GM19452 (cell line): ENCODE results near the gene URB1.
"Not testable (repeated sequence)": the region's sequence is repeated elsewhere in the genome, so short reads cannot be mapped to it uniquely, and the experiment has no call there.

Source experiments
- ATAC-seq: cut with Tn5 transposase; IDR thresholded peaks from one replicate; pipeline ENCODE4 v1.9.1; 2021; ENCODE audit not compliant: unreplicated experiment

URB1 gene

DNA sequence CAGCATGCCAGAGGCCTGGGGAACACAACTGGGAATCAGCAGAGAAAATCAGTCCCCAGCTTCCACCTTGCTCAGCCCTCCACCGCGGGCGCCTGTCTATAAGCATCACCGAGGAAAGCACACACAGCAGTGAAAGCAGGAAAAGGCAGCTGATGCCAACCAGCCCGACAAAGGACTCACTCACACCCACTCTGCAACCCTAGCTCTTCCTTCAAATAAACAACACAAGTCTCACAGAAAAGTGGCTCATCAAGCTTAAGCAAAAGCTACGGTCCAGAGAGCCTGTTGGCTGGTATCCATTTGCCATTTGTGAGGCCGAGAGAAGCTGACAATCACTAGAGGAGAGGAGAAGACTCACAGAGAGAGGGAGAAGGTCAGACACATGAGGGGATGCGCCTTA is 67.1 kb downstream of the URB1 start:
- ATAC-seq, result no peak

DNA sequence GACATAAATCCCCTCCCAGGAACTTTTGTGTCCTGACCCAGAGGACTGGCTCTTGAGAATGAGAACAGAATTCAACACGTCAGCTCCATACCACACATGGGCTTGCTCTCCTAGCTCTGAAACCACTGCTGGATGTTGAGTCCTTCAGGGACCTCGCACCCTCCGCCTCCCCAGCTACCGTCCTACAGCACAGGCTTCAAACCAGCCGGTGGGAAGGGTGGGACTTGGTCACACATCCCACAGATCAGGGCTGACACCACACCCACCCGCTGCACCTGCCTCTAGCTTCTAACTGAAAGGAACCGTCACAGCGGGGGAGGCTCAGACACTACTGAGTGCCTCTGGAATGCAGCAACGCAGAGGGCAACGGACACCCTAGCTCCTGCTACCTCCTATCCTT is 70.1 kb downstream of the URB1 start:
- ATAC-seq, result no peak

DNA sequence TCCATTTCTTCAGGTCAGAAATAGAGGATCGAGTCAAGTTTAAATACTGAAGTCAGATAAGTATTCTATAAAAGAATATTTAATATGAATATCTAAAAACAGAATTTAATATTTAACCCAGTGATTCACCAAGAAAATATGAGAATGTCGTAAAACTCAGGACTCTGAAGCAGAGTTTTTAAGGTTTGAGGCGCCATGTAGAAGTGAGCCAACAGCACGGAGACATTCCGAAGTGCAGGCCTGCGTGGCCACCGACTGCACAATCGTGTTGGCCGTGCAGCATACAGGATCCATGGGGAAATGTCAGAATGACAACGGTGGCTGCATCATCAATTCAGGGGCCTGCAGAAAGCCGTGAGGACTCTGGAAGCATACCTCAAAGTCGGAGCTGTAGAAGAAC is 70.7 kb downstream of the URB1 start:
- no peak for ATAC-seq

- ATAC-seq, result no peak
Observed at GRCh38 chr21:32321480-32321879, 71.3 kb downstream of the URB1 start.

DNA sequence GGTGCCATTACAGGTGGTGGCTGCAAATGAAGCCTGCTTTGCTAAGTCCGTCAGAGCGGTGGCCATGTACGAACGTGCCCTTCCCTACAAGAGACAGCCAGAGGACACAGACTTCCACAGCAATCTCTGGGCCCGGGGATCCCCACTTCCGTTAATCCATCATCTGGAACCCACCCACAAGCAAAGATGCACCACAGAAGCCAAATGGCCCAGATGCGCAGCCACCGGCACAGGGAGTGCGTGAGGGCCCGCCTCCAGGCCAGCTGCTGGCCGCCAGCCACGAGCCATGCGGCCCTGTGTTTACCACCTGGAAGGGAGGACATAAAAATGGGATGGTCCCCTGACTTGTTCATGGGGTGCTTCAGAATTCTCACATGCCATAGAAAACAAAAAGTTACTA is 72.1 kb downstream of the URB1 start:
- ATAC-seq, result no peak

- no peak for ATAC-seq
Observed at GRCh38 chr21:32320059-32320458, 72.8 kb downstream of the URB1 start.

DNA sequence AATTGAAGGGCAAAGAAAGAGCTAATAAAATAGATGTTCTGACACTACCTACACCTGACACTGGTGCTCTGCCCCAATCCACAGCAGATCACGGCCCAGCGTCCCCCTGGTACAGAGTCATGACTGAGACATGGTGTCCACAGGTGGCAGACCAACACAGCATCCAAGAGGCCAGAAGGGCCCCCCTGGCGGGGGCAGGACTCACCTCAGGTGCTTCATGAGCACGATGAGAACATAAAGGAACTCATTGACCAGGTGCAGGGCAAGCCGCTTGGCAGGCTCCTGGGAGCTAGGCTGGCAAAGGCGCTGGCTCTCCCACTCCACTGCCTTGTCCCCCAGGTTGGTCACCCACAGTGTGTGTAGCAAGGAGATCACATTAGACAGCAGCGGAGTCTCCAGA is 73.8 kb downstream of the URB1 start:
- no peak for ATAC-seq

- ATAC-seq, result no peak
Observed at GRCh38 chr21:32317726-32318125, 75.1 kb downstream of the URB1 start.

GRCh38 chr21:32316361-32317215 is 76.2 kb downstream of the URB1 start:
- no peak for ATAC-seq

DNA sequence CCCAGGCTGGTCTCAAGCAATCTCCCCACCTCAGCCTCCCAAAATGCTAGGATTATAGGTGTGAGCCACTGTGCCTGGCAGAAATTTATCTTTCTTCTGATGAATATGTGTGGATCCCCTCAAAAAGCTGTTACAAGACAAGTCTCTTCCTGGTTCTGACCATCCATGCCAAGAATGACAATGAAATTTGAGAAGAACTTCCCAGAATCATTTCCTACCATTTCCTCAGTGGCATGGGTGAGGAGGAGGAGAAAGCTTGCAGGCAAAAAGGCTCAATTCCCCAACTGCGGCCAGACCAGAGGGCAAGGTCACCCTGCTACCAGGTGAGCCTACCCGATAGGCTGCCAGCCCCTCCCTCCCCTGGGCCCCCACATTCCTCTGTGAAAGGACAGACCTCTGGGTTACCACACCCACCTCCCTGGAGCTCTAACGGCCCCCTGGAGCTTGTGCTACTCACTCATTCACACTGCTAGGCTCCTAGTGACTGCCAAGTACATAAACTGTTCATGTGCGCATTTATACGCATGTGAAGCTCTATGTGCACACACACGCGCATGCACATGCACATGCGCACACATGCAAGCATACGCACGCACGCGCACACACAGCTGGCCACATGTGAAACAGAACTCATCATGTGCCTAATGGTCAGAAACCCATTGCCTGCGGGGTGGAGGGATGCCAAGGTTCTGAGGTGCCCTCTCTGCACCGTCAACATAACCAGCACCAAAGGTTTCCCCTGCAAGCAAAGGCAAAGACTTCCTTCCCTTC is 77.1 kb downstream of the URB1 start:
- no peak for ATAC-seq

DNA sequence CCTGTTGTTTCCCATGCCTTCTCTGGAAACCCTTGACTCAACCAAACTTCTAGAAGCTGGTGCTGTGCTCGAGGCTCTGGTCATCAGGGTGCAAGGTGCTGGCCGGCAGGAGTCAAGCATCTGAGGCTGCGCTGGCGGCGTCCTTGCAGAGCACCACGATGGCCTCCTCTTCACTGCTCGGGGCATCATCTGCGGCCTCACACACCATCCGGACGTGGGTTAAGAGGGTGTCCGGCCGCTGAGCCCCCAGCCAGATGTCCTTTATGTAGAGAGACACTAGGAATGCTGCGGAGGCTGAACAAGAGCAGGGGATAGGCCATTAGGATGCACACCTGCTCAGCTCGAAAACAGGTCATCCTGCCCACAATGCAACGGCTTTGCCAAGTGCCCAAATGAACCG is 78.0 kb downstream of the URB1 start:
- no peak for ATAC-seq

- ATAC-seq, result no peak
Observed at GRCh38 chr21:32312976-32313375, 79.8 kb downstream of the URB1 start.

GRCh38 chr21:32312326-32312725 is 80.5 kb downstream of the URB1 start:
- ATAC-seq, result no peak

- no peak for ATAC-seq
Observed at GRCh38 chr21:32311621-32312020, 81.2 kb downstream of the URB1 start.

- ATAC-seq, result not testable (repeated sequence)
Observed at GRCh38 chr21:32310976-32311375, 81.8 kb downstream of the URB1 start.

- ATAC-seq, result no peak
Observed at GRCh38 chr21:32309906-32310460, 82.8 kb downstream of the URB1 start.

- no peak for ATAC-seq
Observed at GRCh38 chr21:32308696-32309095, 84.1 kb downstream of the URB1 start.

GRCh38 chr21:32307706-32308105 is 85.1 kb downstream of the URB1 start:
- no peak for ATAC-seq

DNA sequence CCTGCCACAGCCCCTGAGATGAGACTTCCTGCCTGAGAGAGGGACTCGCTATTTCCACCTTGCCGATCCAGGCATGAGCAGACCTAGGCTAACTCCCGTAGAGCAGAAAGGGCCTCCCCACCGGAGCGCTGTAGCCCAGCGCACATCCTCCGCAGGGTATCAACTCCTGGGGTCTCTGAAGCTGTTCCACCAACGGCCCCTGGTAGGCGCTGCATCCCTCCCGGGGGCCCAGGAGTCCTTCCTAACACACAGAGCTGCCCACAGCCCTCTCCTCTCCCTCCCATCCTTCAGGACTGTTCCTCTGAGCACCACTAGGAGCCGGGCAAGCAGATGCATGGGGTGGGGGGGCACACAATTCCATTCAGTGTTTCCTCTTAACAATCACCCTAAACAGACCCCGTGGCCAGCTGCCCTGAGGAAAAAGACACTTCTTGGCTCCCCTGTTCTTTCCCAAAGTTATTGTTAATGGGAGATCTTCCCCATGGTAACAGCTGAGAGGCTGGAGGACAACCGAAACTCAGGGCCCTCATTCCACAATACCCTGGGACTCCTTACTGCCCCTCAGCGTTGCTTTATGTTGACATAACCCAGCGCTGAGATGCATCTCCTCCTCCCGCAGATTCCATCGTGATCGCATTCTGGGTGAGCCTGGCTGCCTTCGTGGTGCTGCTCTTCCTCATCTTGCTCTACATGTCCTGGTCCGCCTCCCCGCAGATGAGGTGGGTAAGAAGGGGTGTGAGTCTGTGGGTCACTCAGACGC is 86.6 kb downstream of the URB1 start:
- ATAC-seq, result no peak

DNA sequence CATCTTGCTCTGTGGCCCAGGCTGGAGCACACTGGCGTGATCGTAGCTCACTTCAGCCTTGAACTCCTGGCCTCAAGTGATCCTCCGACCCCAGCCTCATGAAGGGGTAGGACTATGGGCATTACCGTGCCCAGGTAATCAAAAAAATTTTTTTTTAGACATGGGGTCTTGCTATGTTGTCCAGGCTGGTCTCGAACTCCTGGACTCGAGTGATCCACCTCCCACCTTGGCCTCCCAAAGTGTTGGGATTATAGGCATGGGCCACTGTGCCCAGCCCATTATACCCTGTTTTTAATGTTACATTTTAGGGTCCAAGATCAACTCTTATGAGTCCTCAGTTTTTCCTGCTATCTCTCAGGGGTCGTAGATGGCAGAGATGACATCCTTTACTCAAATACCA is 87.8 kb downstream of the URB1 start:
- no peak for ATAC-seq

- no peak for ATAC-seq
Observed at GRCh38 chr21:32303385-32303784, 89.4 kb downstream of the URB1 start.
